HK-2 (cell line): Measurements from ENCODE around the gene SLC13A2.
"Not testable (repeated sequence)": the region's sequence is repeated elsewhere in the genome, so short reads cannot be mapped to it uniquely, and the experiment has no call there.

ENCODE experiments used
- DNase-seq: peaks from one replicate; pipeline ENCODE4 v3.0.0-alpha.2; 2018; ENCODE audit not compliant: unreplicated experiment

SLC13A2 gene

DNA sequence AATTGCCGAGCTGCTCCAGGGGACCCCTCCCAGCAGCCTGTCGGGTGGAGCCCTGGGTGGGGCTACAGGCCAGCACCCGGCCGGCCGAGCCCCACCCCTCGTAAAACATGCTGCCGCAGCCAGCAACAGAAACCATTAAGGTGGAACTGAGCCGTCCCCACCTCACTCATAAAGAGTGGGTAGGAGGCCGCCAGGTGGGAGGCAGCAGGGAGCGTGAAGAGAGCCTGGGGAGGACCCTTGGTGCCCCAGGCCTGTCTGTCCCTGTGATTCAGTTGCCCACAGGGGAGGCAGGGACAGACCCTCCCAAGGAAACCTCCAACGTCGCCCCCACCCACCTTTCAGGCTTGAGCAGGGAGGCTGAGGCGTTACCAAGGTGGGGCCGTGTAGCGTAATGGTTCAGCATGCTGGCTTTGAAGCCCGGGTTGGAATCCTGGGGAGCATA, 41.1 kb downstream of the SLC13A2 start:
- no peak for DNase-seq

DNA sequence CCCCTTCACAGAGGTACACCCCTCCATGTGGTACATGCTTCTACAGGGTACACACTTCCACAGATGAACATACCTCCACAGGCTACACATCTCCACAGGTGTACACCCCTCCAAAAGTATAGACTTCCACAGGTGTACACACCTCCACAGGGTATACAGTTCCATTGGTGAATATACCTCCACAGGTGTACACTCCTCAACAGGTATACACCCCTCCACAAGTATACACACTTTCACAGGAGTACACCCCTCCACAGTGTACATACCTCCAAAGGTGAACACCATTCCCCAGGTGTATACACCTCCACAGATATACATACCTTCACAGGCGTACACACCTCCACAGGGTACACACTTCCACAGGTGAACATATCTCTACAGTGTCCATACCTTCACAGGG, 42.1 kb downstream of the SLC13A2 start:
- DNase-seq: no peak

DNA sequence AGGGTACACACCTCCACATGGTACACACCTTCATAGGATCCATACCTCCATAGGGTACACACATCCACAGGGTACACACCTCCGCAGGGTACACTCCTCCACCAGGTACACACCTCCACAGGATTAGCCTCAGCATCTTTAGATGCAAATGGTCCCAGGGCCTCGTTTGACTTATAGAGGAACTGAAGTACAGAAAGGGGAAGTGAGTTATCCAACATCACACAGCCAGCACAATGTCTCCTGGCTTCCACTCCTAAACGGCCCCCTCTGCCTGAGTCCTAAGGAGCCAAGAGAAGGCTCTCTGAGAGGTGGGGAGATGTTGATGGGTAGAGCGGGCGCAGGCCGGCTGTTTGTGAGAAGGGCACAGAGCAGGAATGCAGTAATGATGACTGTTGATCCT, 44.7 kb downstream of the SLC13A2 start:
- no peak for DNase-seq

DNA sequence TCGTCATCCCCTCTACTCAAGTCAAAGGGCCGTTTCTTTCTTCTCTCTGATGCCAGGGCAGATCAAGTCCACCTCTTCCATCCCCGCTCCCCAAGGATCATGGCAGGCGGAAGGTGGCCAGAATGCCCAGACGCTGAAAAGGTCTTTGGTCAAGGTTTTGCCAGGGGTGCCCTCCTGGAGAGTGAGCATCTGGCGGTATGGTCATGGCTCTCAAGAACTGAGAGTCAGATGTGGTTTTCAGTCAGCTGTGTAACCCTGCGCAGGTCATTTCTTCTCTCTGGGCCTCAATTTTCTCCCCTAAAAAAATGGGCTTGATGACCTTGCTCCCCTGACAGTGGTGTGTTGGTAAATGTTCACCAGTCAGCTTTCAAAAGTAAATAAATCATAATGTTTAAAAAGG, 45.1 kb downstream of the SLC13A2 start:
- DNase-seq: no peak

DNA sequence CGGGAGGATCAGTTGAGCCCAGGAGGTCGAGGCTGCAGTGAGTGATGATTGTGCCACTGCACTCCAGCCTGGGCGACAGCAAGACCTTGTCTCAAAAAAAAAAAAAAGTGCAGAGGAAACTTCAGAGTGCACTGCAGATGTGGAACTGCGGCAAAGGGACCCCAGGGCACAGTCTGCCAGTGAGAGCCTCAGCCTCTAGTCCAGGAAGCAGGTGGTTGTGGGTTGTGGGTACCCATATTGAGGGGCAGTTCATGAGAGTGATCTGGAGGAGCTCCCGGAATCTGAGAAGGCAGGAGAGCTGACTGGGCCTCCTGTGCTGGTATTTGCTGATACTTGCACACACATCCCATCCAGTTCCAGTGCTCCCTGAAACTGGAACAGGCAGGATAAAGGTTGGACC, 45.8 kb downstream of the SLC13A2 start:
- no peak for DNase-seq

DNA sequence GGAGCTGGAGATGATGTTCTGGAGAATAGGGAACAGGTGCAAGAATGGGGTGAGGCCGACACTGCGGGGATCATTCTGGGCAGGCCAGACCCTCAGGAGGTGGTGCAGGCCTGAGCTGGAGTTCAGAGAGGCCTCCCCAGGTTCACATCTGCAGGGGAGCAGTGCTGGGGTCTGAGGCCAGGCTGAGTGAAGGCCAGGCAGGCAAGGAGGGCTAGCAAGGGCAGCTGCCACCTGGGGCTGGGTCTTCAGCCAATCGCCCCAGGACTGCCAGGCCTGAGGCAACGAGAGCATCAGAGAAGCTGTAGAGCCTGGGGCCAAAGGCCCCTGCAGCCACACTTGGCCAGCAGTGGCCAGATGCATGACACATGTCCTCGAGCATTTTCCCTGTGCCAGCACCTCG, 47.2 kb downstream of the SLC13A2 start:
- DNase-seq: no peak

DNA sequence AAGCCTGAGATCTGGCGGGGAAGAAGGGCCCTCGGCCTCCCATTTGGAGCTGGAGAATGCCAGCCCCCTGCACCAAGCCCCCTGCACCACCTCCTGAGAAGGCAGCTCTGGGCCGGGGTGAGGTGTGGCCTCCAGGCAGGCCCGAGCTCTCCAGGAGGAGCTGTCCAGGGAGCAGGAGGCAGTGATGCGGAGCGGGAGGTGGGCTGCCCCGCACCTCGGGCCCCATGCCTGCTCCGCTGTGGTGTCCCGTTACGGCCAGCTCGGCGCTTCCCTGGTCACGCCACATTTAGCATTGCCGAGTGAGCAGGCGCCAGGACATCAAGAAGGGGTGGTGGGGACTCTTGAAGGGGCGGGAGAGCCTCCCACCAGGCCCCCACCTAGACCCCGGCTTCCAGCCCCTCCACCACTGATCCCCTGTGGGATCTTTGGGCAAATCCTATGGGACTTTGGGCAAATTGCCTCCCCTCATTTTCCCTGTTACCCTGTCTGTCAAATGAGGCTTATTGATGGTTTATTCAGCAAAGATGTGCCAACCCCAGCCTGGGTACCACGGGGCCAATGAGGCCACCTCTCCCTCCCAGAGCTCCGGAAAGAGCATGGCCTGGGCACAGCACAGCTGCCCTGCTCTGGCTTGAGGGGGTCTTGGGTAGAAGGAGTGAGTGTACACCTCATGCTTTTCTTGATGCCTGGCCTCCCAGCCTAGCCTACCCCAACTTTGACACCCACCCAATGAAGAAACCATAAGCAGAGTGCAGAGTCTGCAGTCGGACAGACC, 48.1 kb downstream of the SLC13A2 start:
- DNase-seq: no peak

DNA sequence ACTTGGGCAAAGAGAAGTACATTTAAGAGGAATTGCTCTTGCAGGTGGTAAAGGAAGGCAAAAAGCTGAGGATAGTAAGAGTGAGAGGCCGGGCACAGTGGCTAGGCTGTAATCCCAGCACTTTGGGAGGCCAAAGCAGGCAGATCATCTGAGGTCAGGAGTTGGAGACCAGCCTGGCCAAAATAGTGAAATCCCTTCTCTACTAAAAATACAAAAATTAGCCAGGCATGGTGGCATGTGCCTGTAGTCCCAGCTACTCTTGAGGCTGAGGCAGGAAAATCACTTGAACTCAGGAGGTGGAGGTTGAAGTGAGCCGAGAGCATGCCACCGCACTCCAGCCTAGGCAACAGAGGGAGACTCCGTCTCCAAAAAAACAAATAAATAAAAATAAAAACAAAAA, 48.8 kb downstream of the SLC13A2 start:
- DNase-seq: not testable (repeated sequence)

DNA sequence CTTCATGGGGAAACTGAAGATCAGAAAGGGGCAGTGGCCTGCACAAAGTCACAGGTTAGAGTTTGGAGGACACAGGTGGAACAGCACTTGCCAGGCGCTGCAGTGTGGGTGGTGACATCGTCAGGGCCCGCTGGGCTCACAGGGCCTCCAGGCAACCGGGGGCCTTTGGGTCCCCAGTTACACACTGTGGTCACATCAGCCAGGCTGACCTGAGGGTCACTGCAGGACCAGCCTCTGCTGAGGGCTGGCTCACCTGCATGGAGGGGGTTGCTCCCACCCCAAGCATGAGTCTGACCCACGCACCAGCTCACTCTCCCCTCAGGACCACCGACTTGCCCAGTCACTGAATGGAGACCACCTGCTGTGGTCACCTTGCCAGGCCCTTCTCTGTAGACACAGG, 49.7 kb downstream of the SLC13A2 start:
- DNase-seq: no peak

DNA sequence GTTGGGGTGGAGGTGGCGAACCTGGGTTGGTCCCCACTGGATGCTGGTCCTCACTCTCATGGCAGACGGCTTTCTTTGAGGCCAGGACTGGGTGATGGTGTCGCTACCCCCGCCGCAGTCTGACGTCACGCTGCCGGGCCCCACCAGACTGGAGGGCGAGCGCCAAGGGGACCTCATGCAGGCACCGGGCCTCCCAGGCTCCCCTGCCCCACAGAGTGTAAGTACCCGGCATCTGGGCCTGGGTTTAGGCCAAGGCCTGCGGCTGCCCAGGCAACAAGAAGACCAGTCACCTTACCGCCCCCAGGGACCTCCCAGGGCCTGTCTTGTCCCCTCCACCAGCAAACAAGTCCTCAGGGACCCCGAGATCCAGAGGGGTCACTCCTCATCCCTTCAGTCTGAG, 50.4 kb downstream of the SLC13A2 start:
- no peak for DNase-seq

DNA sequence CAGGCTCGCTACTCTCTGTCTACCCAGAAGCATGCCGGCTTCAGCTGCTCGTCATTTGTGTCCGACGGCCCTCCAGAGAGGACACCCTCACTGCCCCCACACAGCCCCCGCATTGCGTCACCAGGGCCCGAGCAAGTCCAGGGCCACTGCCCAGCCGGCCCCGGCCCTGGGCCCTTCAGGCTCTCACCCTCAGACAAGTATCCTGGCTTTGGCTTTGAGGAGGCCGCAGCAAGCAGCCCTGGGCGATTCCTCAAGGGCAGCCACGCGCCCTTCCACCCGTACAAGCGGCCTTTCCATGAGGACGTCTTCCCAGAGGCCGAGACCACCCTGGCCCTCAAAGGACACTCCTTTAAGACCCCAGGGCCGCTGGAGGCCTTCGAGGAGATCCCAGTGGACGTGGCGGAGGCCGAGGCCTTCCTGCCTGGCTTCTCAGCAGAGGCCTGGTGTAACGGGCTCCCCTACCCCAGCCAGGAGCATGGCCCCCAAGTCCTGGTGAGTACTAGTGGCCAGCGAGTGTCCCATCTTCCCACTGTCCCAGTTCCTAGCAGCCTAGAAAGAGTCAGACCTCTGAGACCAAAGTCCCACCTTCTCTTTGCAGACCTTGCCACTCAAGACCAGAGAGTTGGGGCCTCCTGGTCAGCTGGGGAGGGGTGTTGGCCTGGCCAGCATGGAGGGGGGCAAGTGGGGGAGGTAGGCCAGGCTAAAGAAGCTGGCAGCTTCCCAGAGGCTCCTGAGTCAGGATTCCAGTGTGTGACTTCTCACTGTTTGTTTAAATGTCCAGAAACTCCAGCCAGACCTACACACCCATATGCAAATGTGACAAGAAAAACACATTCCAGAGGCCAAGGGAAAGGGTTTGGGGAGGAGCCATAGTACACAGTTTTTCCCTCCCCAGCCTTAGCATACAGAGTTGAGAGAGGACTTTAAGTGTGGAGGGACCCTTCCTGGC, 51.3 kb downstream of the SLC13A2 start:
- DNase-seq: no peak

DNA sequence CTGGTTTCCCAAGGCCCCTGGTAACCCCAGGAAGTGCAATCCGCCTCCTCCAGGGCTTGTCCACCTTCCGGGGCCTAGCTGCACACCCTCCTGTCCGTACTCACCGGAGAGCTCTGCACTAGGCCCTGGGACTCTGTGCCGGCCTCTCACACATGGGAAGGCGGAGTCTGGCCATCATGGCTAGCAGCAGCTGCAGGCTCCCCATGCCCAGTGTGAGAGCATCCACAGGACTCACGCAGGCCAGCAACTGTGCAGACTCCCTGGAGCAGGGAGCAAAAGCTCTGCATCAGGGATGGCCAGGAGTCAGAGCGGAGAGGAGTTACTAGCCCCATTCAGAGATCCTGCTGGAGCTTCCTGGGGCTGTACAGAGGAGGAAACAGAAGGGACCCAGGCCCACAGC, 52.9 kb downstream of the SLC13A2 start:
- no peak for DNase-seq

DNA sequence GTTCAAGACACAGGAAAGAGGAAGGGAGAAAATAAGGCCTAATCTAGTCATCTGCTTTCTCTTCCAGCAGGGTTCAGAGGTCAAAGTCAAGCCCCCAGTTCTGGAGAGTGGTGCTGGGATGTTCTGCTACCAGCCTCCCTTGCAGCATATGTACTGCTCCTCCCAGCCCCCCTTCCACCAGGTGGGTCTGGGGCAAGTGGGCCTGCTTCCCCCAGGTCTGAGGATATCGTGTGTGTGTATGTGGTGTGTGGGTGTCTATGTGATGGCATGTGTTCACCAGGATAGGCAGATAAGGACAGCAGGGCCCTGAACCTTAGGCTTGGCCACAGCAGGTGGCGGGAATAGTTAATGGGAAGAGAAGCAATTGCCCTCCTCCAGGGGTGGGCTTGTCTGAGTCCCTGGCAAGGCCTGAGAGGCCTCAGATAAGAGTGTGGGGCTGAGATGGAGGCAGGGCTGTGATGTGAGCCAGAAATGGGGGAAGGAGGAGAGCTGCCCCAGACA, 53.8 kb downstream of the SLC13A2 start:
- DNase-seq: no peak

DNA sequence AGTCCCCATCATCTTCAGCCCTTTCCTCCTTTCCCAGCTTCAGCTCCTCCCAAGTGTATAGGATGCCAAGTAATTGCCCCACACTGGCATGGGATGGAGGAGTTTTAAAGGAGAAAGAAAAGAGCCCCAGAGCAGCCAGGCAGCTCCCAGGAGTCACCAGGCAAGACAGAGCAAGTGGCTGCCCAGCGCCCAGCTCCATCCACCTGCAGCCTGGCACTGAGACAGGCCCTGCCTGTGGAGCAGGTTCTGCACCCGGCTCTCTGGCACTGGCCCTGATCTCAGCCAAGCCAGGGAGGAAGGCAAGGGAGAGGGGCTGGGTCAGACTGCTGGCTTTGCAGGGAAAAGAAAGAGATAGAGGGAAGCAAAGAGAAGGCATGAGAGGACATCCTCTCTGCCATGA, 54.4 kb downstream of the SLC13A2 start:
- no peak for DNase-seq

DNA sequence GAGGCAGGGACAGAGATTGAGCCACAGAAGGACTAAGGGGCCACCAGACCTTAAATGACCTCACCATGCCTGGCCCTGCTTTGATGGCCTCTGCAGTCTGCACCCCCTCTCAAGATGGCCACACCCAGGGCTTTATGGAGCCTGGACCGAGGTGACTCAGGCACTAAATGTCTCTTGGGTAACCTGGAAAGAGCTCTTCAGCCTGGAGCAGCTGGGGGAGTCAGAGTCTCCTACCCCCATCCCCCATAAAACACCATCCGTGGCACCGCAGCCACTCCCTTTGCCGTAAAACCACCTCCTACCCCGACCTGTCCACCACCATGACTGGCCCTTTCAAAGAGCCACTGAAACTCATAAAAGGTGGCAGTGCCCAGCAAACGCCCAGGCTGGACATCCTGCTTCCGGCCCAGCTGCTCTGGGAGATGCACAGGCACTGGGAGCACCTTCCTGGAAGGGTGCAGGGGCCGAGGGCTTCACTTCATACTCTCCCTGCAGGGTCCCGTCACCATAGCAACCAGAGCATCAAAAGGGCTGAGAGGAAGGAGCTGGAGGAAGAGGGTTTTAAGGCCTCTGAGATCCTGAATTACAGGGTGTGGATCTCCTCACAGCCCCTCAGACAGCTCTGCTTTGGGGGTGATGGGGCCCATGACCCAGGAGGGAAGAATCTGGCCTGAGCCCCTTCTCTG, 55.0 kb downstream of the SLC13A2 start:
- no peak for DNase-seq

DNA sequence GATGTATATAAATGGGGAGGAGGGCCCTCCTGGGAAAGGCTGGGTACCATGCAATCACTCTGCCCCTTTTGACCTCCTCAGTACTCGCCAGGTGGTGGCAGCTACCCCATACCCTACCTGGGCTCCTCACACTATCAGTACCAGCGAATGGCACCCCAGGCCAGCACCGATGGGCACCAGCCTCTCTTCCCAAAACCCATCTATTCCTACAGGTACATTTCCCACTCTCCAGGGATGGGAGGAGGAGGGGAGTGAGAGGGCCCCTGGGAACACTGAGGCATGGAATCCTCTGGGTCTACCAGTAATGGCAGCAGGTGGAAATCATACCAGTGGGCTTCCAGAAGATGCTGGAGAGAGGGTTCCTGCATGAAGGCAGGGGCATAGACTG, 55.6 kb downstream of the SLC13A2 start:
- DNase-seq: no peak

DNA sequence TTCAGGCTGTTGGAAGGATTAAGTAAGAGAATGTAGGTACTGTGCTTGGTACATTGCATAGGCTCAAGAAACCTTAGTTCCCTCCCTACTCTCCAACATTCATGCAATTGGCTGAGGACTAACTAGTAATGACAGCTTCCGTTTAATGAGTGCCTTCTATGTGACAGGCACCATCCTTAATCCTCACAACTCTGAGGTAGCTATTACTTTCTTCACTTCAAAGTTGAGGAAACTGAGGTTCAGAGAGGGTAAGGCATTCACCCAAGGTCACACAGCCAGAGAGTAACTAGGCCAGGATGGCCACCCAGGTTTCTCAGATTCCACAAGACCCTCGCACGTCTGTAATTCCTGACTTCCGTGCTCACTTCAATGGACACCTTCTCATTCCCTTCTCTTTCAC, 56.8 kb downstream of the SLC13A2 start:
- DNase-seq: no peak

DNA sequence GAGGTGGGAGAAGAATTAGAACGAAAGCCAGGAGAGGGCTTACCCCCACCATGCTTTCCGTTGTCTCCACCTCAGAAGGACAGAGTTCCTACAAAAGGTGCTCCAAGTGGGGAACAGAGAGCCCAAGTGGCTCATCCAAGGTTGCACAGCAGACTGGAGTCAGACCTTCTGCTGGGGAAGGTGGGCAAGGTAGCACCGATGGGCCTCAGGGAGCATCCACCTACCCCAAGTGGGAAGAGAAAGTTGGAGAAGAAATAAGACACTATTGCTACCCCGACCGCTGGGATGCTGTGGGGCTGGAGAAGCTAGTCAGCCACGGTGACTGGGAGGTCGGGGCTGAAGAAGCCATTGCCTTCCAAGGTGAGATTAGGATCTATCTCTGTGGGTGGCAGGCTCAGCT, 57.5 kb downstream of the SLC13A2 start:
- DNase-seq: no peak

DNA sequence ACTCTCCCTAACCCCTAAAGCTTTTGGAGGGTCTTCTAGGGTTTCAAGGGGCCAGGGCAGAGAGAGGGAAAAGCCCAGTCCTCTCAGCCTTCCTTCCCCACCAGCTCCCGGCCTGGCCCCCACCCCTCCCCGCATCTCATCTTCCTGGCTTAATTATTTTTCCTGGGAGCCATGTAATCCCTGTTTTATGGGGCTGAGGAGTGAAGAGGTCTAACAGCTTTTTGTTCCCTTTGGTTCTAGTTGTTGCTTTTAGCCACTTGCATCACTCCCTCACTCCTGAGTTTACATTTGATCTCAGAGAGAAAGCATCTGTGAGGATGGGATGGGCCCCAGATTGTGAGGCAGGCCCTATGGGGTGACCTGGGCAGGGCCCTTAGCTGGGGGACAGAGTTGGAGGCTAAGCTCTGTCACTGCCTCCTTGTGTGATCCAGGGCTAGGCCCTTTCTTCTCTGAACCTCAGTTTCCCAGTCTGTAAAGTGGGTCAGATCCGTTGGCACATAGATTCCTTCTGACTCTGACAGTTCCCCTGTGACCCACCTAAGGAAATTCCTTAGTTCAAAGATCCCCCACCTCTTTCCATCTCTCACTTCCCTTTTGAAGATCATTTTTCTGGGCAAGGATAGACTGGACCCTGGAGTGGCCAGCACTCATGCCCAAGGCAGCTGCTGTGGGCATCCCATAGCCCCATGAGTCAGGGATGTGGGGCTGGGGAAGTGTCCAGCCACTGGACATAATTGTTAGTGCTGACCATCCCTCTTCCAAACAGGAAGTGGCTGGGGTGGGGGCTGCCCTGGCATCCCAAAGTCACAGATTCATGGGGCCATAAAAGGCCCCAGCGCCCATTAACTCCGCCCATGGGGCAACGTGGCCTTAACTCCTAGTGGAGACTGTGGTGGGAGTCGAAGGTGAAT, 58.9 kb downstream of the SLC13A2 start:
- DNase-seq: no peak

DNA sequence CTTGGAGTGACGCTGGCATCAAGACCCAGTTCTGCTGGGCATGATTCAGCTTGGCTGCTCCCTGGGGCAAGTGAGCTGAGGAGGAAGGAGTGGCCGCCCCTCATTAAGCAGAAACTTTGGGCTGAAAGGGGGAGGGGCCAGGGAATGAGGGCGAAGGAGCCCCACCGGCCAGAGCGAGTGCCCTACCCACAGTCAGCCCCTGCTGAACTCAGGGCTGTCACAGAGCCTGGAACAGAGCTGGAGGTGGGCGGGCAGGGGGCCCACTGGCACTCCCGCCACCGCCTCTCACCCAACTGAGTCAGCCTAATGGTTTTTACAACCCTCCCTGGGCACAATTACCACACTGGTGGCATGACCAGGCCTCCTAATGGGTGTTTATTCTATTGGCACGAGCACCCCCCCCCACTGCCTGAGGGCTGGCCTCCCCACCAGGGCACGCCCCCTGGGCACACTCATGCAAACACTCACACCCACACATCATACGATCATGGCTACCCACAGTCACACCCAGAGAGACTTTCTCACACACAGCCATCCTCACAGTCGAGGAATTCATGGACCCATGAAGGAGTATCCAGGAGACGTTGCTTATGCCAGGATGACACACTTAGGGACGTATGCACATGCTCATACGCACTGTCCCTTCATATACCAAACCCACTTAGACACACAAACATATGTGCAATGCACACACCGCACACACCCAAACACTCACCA, 59.8 kb downstream of the SLC13A2 start:
- DNase-seq: no peak
